WTC11 (cell line): Measurements from ENCODE around the gene PDE4B.

ENCODE experiments used
- CREB1 ChIP-seq: sonication (generic); formaldehyde crosslinking; IDR thresholded peaks from 2 replicates; pipeline ENCODE4 v1.8.0; 2023; ENCODE audit warnings: mild to moderate bottlenecking, missing genetic modification reagents
- JUN ChIP-seq: sonication (generic); formaldehyde crosslinking; IDR thresholded peaks from 2 replicates; pipeline ENCODE4 v1.8.0; 2023; ENCODE audit warnings: mild to moderate bottlenecking, missing genetic modification reagents
- MAX ChIP-seq: sonication (generic); formaldehyde crosslinking; IDR thresholded peaks from 2 replicates; pipeline ENCODE4 v1.8.0; 2022; ENCODE audit warnings: mild to moderate bottlenecking, missing genetic modification reagents
- NFYB ChIP-seq: sonication (generic); formaldehyde crosslinking; conservative IDR thresholded peaks from 2 replicates; pipeline ENCODE4 v1.8.0; 2022; ENCODE audit warnings: low read depth, missing genetic modification reagents
- NR1H2 ChIP-seq: sonication (generic); formaldehyde crosslinking; IDR thresholded peaks from 2 replicates; pipeline ENCODE4 v1.9.0; 2021; ENCODE audit warnings: mild to moderate bottlenecking, moderate library complexity, missing genetic modification reagents
- SMAD3 ChIP-seq: sonication (generic); formaldehyde crosslinking; IDR thresholded peaks from 2 replicates; pipeline ENCODE4 v1.8.0; 2022; ENCODE audit warnings: missing genetic modification reagents, mild to moderate bottlenecking, borderline replicate concordance
- USF2 ChIP-seq: sonication (generic); formaldehyde crosslinking; IDR thresholded peaks from 2 replicates; pipeline ENCODE4 v1.8.1; 2023; ENCODE audit warnings: mild to moderate bottlenecking, missing genetic modification reagents, moderate library complexity
- ZBTB21 ChIP-seq: sonication (generic); formaldehyde crosslinking; IDR thresholded peaks from 2 replicates; pipeline ENCODE4 v1.8.1; 2023; ENCODE audit warnings: mild to moderate bottlenecking, missing genetic modification reagents, borderline replicate concordance
- TF ChIP-seq, protein P1 (sequence below): fragments of 200-600 bp; IDR thresholded peaks from 2 replicates; pipeline ENCODE4 v1.8.0; 2022; ENCODE audit warnings: antibody characterized with exemption
- TF ChIP-seq, protein P2 (sequence below): fragments of 250-450 bp; sonication (Bioruptor Pico); IDR thresholded peaks from 2 replicates; pipeline ENCODE4 v1.9.0; 2021; ENCODE audit warnings: mild to moderate bottlenecking, borderline replicate concordance

GRCh38 chr1:66359815-66360214 is 567.1 kb downstream of the PDE4B start:
- TF ChIP-seq NFYB (no peak), MAX (CRISPR knock-in tag) (no peak), CREB1 (no peak), JUN (CRISPR knock-in tag) (no peak), ZBTB21 (CRISPR knock-in tag) (no peak), SMAD3 (no peak), NR1H2 (CRISPR knock-in tag) (no peak), USF2 (CRISPR knock-in tag) (no peak)
- TF ChIP-seq, protein P1, sequence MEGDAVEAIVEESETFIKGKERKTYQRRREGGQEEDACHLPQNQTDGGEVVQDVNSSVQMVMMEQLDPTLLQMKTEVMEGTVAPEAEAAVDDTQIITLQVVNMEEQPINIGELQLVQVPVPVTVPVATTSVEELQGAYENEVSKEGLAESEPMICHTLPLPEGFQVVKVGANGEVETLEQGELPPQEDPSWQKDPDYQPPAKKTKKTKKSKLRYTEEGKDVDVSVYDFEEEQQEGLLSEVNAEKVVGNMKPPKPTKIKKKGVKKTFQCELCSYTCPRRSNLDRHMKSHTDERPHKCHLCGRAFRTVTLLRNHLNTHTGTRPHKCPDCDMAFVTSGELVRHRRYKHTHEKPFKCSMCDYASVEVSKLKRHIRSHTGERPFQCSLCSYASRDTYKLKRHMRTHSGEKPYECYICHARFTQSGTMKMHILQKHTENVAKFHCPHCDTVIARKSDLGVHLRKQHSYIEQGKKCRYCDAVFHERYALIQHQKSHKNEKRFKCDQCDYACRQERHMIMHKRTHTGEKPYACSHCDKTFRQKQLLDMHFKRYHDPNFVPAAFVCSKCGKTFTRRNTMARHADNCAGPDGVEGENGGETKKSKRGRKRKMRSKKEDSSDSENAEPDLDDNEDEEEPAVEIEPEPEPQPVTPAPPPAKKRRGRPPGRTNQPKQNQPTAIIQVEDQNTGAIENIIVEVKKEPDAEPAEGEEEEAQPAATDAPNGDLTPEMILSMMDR = no peak
- TF ChIP-seq, protein P2, sequence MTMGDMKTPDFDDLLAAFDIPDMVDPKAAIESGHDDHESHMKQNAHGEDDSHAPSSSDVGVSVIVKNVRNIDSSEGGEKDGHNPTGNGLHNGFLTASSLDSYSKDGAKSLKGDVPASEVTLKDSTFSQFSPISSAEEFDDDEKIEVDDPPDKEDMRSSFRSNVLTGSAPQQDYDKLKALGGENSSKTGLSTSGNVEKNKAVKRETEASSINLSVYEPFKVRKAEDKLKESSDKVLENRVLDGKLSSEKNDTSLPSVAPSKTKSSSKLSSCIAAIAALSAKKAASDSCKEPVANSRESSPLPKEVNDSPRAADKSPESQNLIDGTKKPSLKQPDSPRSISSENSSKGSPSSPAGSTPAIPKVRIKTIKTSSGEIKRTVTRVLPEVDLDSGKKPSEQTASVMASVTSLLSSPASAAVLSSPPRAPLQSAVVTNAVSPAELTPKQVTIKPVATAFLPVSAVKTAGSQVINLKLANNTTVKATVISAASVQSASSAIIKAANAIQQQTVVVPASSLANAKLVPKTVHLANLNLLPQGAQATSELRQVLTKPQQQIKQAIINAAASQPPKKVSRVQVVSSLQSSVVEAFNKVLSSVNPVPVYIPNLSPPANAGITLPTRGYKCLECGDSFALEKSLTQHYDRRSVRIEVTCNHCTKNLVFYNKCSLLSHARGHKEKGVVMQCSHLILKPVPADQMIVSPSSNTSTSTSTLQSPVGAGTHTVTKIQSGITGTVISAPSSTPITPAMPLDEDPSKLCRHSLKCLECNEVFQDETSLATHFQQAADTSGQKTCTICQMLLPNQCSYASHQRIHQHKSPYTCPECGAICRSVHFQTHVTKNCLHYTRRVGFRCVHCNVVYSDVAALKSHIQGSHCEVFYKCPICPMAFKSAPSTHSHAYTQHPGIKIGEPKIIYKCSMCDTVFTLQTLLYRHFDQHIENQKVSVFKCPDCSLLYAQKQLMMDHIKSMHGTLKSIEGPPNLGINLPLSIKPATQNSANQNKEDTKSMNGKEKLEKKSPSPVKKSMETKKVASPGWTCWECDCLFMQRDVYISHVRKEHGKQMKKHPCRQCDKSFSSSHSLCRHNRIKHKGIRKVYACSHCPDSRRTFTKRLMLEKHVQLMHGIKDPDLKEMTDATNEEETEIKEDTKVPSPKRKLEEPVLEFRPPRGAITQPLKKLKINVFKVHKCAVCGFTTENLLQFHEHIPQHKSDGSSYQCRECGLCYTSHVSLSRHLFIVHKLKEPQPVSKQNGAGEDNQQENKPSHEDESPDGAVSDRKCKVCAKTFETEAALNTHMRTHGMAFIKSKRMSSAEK (CRISPR knock-in tag) = no peak
